Activated CD4-positive, alpha-beta T cell treated with anti-CD3 and anti-CD28 coated beads, Interleukin-2, amount 50 U/mL, for 48 hours (primary cell): Measurements from ENCODE around the gene MAMLD1.

Experiments used
- DNase-seq, 2 experiments: peaks; one replicate each; pipeline ENCODE4 v3.0.0-alpha.2; 2020

MAMLD1 gene

DNA sequence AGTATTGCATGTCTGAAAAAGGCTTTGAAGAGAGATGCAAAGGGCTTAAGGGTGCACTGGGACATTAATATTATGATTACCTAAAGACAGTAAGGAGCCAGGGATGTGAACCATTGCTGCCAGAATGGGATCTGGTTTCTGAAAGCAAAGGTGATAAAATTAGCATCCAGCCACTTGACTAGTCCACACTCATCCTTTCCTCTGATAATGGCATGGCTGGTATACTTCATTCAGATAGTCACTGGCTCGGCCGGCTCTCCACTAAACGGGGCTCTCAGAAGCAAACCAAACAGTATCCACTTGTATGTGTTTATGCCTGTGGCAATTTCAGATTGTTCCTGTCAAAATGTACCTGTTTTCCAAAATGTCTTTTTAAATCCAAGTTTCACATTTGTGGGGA lies 46.4 kb downstream of the MAMLD1 start:
- DNase-seq, result no peak

DNA sequence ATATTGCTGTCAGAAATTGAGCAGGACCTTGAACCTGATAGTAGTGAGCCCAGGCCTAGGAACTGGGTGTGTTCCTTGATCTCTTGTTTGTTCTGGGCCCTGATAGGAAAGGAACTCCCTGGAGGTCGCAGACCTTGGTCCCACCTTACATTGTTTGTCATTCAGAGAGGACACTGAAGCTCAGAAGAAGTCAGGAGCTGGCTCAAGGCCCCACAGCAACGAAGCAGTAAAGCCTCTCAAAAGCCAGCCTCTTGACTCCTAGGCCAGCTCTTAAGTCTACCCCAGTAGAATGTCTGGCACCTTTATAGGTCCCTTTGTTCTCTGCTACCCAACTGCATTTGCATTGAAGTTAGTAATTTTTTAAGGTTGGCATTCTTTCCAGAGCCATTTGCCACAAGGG lies 46.8 kb downstream of the MAMLD1 start:
- no peak for DNase-seq

DNA sequence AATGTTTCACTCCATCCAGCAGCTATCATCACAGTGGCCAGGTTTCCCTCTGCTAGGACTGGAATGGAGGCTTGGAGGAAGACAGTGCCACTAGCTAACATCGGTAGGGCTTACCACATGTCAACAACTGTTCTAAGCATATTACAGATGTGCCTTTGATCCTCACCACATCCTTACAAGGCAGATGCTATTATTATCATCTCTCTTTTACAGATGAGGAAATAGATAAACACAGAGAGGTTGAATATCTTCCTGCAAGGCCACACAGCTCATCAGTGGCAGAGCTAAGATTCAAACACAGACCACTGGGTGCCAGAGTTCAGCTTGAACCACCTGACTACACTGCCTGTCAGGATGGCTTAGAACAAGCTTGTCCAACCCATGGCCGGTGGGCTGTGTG lies 47.4 kb downstream of the MAMLD1 start:
- no peak for DNase-seq

DNA sequence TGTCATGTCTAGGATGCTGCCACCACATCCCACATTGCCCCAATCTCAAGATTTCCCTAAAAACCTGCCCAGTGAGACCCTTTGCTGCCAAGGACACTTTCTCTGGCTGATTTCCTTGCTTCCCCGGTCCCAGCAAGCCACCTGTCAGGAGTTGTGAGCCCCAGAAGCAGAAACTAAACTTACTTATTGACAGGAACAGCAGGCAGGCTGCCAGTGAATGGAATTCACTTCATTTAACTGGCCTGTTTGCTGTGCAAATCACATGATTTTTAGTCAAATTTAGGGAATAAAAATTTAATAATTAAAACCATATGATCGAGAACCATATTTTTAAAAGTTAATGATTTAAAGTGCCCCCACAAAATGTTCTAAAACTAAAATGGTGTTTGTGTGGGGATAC lies 48.5 kb downstream of the MAMLD1 start:
- DNase-seq, result no peak

DNA sequence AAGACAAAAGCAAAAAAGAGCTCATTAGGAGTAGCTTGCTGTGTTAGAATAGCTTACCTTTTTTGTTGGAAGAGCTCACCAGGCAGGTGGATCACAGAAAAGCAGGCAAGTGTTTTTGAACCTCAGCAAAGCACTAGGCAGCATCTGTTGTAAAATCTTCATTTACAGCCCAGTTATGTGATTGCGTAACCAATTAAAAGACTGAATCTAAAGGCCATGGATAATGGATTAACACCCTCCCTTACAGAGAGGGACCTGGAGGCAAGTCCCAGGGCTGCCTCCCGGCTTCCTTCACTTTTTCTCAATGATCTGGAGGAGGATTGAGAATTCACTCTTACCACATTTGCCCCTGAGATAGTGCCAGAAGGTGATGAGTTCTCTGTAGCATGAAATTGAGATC lies 51.1 kb downstream of the MAMLD1 start:
- no peak for DNase-seq

DNA sequence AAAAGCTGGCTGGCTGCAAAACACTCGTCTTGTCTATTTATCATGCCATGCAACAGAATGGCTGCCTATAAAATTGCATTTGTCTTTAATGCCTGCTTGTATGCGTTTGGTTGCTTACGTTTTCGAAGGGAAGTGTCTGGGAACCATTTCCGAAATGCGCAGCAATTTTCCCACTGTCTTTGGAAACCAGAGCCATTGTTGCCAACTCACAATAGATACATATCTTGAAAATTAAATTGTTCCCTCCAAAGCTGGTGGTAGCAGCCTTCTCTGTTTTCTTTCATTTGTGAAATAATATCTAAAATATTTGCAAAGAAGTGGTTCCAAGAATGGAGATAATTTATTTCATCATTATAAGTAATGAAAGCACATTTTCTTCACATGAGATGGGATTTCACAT lies 53.4 kb downstream of the MAMLD1 start:
- DNase-seq, result no peak

DNA sequence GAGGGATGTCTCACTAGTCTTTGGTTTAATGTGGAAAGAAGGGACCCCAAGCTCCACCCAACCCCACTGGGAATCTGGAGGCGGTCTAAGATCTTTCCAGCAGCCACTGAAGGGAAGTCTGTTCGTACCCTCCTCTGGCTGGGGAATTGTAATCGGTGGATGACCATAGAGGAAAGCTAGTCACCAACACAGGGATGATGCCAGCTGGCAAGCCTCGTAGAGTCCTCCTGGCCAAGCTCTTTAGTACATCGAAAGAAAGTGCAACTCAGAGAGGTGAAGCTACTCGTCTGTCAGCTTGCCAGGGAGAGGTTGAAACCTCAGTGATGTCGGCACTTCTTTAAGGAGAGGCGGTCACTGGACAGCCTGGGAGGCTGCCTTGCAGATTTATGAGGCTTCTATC lies 58.7 kb downstream of the MAMLD1 start:
- DNase-seq, result no peak

DNA sequence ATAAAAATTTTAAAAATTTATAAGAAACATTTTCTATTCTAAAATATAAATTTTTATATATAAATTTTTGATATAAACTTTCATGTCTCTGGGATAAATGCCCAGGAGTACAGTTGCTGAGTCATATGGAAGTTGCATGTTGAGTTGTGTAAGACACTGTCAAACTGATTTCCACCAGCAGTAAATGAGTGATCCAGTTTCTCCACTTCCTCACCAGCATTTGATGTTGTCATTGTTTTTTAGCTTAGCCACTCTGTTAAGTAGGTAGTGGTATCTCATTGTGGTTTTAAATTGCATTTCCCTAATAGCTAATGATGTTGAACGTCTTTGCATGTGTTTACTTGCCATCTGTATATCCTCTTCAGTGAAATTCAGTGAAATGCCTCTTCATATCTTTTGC lies 66.5 kb downstream of the MAMLD1 start:
- no peak for DNase-seq

DNA sequence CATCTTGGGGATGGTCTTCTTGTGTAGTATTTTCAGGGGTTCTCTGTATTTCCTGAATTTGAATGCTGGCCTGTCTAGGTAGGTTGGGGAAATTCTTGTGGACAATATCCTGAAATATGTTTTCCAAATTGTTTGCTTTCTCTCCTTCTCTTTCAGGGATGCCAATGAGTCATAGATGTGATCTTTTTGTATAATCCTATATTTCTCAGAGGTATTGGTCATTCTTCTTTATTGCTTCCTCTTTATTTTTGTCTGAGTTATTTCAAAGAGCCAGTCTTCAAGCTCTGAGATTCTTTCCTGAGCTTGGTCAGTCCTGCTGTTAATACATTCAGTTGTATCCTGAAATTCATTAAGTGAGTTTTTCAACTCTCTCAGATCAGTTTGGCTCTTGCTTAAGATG lies 73.1 kb downstream of the MAMLD1 start:
- DNase-seq, result no peak

DNA sequence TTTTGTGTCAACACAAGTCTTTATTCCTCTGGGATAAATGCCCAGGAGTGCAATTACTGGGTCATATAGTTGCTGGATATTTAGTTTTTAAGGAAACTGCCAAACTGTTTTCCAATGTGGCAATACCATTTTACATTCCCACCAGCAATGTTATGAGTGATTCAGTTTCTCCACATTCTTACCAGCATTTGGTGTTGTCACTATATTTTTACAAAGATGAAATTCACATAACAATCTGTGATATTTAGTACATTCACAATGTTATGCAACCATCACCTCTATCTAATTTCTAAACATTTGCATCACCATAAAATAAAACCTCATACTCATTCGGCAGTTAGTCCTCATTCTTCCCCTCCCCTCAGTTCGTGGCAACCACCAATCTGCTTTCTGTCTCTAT lies 75.0 kb downstream of the MAMLD1 start:
- DNase-seq, result no peak

DNA sequence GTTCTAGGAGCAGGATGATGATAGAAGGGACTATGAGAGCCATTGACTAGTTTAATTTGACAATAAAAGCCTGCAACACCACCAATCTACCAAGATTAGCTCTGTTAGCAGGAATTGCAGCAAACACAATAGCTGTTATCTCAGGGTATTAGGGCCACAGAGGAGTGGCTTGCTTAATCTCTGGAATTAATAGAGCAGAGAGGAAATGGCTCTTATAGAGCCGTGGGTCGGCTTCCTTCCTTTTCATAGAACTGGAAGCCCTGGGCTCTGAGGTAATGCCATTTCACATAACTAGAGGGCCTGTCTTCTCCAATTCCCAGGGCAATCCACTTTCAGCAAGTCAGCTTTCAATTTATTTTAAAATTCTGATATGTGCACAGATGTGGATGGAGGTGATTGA lies 83.0 kb downstream of the MAMLD1 start:
- DNase-seq, result no peak

DNA sequence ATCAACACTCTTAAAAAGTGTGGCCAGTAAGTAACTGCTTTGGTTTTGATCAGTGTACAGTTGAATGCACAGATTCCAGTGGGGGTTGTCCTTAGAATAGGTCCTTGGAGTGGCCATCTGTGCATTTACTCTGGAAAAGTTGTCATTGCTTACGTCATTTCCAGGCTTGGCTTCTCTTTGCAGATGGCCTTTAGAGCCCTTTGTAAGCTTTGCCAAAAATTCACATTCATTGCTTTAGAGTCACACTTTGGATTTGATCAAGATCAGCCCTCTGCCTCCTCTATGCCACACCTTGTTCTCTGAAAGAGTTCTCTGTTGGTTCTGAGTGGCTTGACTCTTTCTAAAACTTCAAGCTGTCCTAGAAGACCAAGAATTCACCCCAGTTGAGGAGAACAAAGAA lies 83.9 kb downstream of the MAMLD1 start:
- DNase-seq, result no peak

DNA sequence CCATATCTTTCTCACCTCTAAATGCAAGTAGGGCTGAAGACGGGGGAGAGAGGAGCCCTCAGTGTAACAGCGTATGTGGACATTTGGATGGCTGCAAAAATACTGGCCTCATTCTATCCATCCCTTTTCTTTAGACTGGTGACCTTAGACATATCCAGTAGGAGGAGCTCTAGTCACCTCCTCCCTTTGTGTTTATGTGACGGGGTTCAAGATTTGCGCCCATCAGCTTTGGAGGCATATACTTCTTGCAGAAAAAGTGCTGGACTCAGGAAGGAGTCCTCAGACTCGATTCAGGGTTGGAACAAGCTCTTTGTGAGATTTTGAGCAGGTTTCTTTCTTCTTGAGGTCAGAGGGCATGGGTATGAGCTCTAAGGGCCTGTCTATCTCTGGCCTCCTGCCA lies 86.2 kb downstream of the MAMLD1 start:
- no peak for DNase-seq

DNA sequence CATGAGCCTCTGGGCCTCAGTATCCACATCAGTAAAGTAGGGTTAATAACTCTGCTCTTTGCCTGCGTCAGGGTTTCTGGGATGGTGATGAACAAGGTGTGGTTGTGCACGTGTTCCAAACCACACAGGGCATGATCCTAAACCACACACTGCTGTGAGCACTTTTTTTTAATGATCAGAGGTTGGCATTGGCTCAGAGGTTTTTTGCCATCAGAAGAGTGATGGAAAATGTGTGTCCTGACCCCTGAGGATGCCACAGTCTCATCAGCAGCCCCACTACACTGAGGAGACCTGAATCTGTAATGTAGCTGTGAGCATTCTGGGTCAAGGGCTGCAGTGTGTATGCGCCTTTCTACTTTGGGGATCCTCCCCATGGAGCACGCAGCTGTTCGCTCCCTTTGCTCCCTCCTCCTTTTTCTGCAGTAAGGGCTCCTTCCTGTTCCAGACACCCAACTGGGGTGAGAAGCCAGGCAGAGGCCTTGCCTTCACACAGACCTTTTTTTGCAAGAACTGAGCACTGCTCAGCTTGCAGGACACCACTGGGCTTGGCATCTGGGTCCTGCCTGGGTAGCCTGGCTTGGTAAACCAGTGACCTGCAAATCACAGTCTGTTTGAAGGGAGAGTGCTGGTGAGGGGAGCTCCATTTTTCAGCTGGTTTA lies 87.5 kb downstream of the MAMLD1 start:
- DNase-seq, result no peak

DNA sequence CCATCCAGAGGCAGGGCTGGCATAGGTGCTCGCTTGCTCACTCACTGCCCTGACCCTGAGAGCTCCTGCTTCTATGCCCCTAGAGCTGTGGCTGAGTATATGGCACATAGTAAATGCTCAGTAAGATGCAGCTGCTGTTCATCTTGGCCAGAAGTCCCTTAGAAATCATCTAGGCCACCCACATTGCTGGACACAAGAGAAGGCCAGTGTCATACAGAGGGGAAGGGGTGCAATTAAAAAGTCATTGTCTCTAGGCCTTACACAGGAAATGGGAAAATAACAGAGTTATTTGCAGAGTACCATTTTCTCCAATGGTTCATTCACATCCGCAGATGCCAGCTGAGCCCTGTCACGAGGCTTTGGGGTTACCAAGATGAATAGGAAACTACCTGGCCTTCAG lies 88.8 kb downstream of the MAMLD1 start:
- DNase-seq, result no peak

DNA sequence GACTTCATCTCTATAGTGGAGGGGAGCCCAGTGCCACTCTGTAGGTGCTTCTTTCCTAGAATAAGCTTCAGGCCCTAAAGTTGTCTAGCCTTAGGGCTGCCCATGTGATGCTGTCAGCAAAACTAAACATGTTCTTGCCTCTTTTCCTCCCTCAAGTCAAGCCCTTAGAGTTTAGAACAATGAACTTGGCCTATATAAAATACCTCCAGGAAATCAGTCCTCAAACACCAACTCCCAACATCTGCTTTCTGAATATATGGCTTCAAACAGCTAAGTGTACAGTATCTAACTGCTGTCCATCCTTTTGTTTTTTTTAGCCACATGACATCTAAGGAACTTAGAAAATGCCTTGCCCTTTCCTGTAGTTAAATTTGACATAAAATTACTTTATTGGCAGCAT lies 91.0 kb downstream of the MAMLD1 start:
- no peak for DNase-seq

DNA sequence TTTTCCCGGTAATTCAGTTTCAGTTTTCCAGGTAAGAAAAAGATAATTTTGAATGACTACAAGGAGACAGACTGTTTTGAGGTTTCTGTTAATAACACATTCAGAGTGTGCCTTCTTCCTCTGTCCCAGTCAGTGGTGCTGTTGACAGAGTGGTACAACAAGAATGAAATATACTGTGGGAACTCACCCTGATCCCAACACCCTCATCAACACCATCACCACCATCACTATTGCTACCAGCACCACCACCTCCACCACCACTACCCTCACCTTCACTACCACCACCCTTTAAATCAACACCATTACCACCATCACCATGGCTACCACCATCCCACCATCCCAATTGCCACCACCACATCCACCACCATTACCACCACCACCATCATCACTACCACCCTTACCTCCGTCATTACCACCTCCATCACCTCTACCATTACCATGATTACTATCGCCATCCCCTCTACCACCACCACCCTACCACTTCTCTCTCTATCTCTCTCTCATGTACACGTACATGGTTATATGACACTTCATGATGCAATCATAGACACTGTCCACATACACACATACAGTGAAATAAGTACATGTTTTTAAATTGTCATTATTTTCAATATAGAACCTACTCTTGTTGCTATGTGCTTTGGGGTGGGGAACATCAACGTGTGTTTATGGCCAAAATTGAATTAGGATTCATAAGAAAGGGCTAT lies 91.5 kb downstream of the MAMLD1 start:
- DNase-seq, result no peak

DNA sequence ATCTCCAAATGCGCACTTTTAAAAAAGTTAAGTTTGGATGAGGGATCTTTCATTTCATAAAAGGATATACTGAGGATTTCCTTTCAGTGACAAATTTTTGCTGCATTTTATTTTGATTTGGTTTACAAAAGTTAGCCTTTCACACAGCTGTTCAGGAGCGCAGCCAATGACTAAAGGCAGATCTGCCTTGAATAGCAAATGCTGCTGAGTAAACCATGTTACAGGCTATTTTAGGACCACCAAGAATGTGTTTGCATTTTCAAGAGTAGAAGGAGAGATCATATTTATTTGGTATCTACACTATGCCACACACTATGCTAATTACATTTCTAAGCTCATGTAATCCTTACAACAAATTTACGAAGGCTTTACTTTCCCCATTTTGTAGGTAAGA lies 92.1 kb downstream of the MAMLD1 start:
- DNase-seq, result no peak

DNA sequence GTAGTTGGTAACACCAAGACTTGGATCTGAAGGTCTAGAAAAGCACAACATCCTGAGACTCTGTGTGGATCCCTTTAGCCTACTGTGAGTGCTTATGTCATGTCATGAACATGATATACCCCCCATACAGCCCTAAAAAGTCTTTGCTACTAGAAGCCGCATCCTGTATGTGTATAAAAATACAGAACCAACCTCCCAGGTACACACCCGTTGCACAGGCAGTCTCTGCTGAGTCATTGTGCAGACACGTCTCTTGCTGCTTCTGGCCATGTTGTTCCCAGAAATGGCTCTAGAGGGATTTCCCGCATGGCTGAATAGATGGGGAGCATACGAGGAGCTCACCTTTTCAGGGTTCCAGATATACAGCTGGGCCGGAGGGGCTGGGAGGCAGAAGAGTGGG lies 93.3 kb downstream of the MAMLD1 start:
- no peak for DNase-seq

DNA sequence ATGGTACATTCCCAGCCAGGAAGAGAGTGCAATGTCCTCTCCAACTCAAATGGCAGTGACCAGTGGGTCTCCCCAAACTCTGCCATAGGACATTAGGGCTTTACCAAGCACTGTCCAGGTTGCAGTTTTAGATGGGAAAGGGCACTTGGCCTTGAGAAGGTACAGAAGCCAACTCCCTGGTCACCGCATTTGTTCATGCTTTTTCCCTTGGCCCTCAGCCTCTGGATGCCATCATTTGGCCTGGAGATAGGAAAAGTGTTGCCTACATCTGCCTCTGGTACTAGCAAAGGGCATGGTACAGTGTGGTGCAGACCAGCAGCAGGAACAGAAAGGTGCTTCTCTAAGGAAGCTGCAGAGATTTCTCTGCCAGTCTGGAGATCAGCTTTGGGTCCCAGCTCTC lies 93.8 kb downstream of the MAMLD1 start:
- no peak for DNase-seq

DNA sequence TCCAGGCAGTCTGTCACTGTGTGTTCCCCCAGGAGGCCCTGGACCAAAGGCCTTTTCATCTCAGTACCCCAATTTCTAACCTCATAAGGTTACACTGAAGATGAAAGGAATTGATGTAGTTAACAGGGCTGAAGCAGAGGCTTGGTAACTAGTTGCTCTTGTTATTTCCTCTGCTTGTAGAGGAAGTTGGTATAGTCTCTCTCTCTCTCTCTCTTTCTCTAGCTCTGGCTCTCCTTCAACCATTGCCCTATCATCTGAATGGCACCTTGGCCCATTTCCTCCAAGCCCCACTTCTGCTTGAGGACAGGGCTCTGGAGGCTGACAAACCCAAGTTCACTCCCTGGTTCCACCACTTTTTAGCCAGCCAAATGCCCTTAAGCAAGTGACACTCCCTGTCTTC lies 96.1 kb downstream of the MAMLD1 start:
- DNase-seq, result no peak

DNA sequence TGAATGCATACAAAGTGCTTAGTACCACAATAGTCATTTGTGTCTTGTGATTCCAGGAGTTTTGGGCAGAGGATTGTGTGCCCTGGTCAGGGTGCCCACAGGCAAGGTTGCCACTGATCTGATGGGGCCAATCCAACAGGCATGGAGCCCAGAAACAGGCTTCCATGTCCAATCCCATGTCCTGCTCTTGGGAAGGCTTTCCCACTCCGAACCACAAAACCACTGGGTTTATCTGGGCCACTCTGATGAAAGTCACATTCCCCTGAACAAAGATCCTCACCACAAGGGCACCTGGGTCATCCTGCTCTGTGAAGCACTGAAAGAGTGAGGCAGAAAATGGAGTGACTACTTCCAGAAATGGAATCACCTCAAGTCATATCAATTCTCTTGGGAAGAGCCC lies 96.9 kb downstream of the MAMLD1 start:
- DNase-seq, result no peak

DNA sequence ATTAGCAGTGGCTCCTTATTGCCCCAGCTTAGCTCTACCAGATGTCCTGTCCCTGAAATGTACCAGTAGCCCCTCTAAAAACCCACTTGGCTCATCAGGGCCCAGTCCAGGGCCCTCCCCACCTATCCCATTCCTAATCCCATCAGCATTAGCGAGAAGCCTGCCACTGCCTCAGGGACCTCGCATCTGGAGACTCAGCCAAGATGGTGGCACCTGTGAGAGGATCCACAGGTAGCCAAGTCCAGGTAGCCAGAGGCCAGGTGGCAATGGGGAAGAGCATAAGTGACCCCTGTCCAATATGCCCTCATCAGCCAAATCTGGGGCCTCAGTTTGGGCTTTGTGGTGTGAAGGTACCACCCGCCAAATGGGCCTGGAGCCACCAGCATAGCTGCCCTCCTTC lies 97.7 kb downstream of the MAMLD1 start:
- no peak for DNase-seq

DNA sequence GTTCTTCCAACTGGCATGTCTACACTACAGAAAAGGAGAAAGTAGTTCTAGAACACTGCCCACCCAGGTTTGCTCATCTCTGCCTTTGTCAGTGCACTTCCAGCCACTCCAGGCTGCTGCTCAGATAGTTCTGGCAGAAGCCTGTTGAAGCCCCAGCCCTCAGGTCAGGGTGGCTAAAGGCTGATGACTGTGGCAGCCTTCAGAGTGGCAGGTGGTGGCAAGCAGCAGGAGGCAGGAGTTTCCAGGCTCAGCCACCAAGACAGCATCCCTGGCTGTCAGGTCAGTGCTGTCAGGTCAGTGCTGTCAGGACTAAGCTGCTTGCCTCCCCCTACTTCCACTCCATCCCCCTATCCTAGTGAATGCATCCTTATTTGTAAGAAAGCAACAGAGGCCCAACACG lies 100.4 kb downstream of the MAMLD1 start:
- no peak for DNase-seq

DNA sequence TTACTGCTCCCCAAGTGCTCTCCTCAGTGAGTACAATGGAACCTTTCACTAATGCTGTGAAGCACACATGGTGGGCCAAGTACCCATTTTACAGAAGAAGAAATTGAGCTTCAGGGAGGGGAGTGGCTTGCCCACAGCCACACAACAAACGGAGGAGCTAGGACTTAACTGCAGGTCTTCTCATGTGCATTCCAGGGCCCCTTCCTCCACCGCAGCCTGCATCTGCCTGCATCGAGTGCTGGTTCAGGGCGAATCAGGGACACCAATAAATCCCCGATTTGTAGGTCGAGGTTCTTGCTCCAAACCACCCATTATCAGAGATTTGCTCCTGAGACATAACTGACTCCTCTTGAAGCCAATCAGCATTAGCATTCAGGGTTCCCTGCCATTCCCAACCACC lies 100.9 kb downstream of the MAMLD1 start:
- no peak for DNase-seq
